ENCODE measurements around the gene FTH1. TPM values are rescaled to one million over a fixed set of nuclear protein-coding genes. Genes with fewer than 3 reads are reported as not detected.

The FTH1 gene
- total RNA-seq, 6 donors from 2014 or later = 2,996 to 4,693 (median 4,496) TPM

- H3K4me3 ChIP-seq = no peak overlapping the region
- TF ChIP-seq POLR2A (IDR thresholded peaks at IDR 0.05) (no peak), POLR2AphosphoS5 (IDR thresholded peaks at IDR 0.05) (no peak), EP300 (IDR thresholded peaks at IDR 0.05) (no peak)
- TF ChIP-seq, protein P1, sequence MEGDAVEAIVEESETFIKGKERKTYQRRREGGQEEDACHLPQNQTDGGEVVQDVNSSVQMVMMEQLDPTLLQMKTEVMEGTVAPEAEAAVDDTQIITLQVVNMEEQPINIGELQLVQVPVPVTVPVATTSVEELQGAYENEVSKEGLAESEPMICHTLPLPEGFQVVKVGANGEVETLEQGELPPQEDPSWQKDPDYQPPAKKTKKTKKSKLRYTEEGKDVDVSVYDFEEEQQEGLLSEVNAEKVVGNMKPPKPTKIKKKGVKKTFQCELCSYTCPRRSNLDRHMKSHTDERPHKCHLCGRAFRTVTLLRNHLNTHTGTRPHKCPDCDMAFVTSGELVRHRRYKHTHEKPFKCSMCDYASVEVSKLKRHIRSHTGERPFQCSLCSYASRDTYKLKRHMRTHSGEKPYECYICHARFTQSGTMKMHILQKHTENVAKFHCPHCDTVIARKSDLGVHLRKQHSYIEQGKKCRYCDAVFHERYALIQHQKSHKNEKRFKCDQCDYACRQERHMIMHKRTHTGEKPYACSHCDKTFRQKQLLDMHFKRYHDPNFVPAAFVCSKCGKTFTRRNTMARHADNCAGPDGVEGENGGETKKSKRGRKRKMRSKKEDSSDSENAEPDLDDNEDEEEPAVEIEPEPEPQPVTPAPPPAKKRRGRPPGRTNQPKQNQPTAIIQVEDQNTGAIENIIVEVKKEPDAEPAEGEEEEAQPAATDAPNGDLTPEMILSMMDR (IDR thresholded peaks at IDR 0.05) = no peak
- no peak for DNase-seq
- no peak overlapping the region for H3K27ac ChIP-seq
- H3K4me1 ChIP-seq = peaks cover 57 to 77% (median 64%) of the 10 kb centered on the region in 4 donors
- ATAC-seq (ENCODE audit: low FRiP score in 2 of 2) = no peak
- no peaks in the 10 kb centered on the region for H3K27me3 ChIP-seq
- WGBS, 2 donors = 79 to 85% methylated on average over 5 to 7 of the region's 7 CpGs
- H3K36me3 ChIP-seq = no peaks in the 10 kb centered on the region
- H3K9me3 ChIP-seq = no peaks in the 10 kb centered on the region
Measured at GRCh38 chr11:61976813-61977475, 9.5 kb upstream of the FTH1 start.

DNA sequence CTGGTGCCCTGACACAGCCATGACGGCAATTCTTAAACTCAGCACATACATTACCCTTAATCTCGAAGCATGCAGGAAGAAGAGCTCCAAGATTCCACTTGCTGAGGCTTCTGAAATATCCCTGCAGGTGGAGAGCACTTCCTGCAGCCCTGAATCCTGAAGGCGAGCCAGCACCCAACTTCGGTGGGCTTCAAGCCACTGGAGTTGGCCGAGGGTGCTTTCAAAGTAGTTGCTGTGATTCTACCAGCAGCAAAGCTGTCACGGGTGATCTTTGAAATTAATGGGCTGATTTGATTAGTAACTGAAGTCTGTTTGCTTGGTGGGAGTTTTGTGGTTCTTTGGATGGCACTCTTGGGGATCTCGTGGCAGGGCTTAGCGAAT is 9.0 kb upstream of the FTH1 start:
- no peak for ATAC-seq (ENCODE audit: low FRiP score in 2 of 2)
- no peak for DNase-seq
- Histone ChIP-seq H3K4me1 (peaks cover 62 to 80% (median 66%) of the 10 kb centered on the region in 4 donors), H3K27ac (no peak overlapping the region), H3K36me3 (no peaks in the 10 kb centered on the region), H3K27me3 (no peaks in the 10 kb centered on the region), H3K9me3 (no peaks in the 10 kb centered on the region), H3K4me3 (no peak overlapping the region)
- 86 to 89% methylated on average over 5 to 8 of the region's 8 CpGs for WGBS, 2 donors
- TF ChIP-seq EP300 (IDR thresholded peaks at IDR 0.05) (no peak), POLR2AphosphoS5 (IDR thresholded peaks at IDR 0.05) (no peak), POLR2A (IDR thresholded peaks at IDR 0.05) (no peak)
- TF ChIP-seq, protein P1 (IDR thresholded peaks at IDR 0.05) = no peak

- peaks cover 68 to 82% (median 72%) of the 10 kb centered on the region in 4 donors for H3K4me1 ChIP-seq
- peak overlapping the region in 1 of 4 donors; percentile 54 for H3K27ac ChIP-seq
- ATAC-seq (ENCODE audit: low FRiP score in 2 of 2) (no peak), DNase-seq (no peak)
- no peaks in the 10 kb centered on the region for H3K9me3 ChIP-seq
- H3K4me3 ChIP-seq = no peak overlapping the region
- whole genome bisulfite sequencing, 2 donors = 82 to 90% methylated on average over 15 of the region's 15 CpGs
- TF ChIP-seq, protein P1 (IDR thresholded peaks at IDR 0.05) = no peak
- TF ChIP-seq POLR2AphosphoS5 (IDR thresholded peaks at IDR 0.05) = no peak
- TF ChIP-seq EP300 (IDR thresholded peaks at IDR 0.05) = no peak
- TF ChIP-seq POLR2A (IDR thresholded peaks at IDR 0.05) = peak in 1 of 4 donors; percentile 20
- no peaks in the 10 kb centered on the region for H3K36me3 ChIP-seq
- no peaks in the 10 kb centered on the region for H3K27me3 ChIP-seq
Measured at GRCh38 chr11:61975638-61976419, 8.4 kb upstream of the FTH1 start.

DNA sequence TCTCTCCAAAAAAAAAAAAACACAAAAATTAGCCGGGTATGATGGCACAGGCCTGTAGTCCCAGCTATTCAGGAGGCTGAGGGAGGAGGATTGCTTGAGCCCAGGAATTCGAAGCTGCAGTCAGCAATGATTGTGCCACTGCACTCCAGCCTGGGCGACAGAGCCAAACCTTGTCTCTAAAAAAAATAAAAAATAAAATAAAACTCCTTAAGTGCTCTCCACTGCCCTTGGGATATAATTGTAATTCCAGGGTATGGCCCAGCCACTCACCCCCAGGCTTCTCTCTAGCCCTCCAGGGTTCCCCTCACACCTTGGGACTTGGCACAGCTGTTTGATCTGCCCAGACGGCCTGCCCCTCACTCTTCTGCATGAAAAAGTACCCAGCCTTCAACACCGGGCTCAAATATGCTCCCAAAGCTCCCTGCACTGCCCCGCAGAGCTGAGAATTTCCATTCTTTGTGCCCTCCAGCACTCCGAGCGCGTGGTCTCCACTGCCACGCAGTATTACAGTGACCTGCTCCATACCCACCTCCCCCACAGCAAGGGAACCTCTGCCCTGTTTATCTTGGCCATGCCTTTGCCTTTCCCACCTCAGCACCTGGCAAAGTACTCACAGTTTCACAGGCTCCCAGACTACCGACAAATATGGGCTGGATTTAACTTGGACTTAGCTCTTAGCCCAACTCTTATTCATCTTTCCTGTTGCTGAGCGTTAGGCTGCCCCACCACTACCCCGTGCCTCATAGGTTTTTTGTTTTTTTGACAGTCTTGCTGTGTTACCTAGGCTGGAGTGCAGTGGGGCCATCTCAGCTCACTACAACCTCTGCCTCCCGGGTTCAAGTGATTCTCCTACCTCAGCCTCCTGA is 7.6 kb upstream of the FTH1 start:
- no peak for TF ChIP-seq POLR2AphosphoS5 (IDR thresholded peaks at IDR 0.05)
- TF ChIP-seq EP300 (IDR thresholded peaks at IDR 0.05) = no peak
- TF ChIP-seq, protein P1 (IDR thresholded peaks at IDR 0.05) = no peak
- TF ChIP-seq POLR2A (IDR thresholded peaks at IDR 0.05) = no peak
- no peaks in the 10 kb centered on the region for H3K9me3 ChIP-seq
- ATAC-seq (ENCODE audit: low FRiP score in 2 of 2) = no peak
- DNase-seq = peak in 1 of 2 donors; percentile 74
- WGBS, 2 donors = 66 to 74% methylated on average over 14 of the region's 14 CpGs
- H3K4me1 ChIP-seq = peaks cover 76 to 90% (median 80%) of the 10 kb centered on the region in 4 donors
- no peaks in the 10 kb centered on the region for H3K27me3 ChIP-seq
- no peak overlapping the region for H3K4me3 ChIP-seq
- H3K36me3 ChIP-seq = no peaks in the 10 kb centered on the region
- peak overlapping the region; percentile 38 to 99 (median 52) for H3K27ac ChIP-seq

All from upper lobe of left lung (tissue), 6 donors.